ENCODE data around the gene NEK7.

NEK7 gene

GRCh38 chr1:198150369-198150768, 6.4 kb upstream of the NEK7 start:
- no peak for DNase-seq

GRCh38 chr1:198151688-198152087, 5.1 kb upstream of the NEK7 start:
- DNase-seq = no peak

DNA sequence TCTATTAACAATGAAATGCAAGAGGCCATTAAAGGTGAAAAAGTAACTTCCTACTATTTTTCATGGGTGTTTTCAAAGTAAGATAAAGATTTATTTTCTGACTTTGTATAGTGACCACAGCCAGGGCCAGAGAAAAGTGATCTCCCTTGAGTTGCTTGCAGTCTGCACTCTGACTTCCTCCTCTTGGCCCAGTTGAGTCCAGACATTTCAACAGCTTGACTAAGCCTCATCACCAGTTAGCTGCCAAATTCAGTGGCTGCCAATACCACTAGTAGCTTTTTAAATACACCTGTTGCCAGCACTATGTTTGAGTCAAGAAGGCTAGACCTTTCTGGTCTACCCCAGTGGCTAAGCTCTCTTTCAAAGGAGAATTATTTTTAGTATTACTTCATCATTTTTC, 3.7 kb upstream of the NEK7 start:
- no peak for DNase-seq

GRCh38 chr1:198153804-198154203, 3.0 kb upstream of the NEK7 start:
- DNase-seq = no peak

DNA sequence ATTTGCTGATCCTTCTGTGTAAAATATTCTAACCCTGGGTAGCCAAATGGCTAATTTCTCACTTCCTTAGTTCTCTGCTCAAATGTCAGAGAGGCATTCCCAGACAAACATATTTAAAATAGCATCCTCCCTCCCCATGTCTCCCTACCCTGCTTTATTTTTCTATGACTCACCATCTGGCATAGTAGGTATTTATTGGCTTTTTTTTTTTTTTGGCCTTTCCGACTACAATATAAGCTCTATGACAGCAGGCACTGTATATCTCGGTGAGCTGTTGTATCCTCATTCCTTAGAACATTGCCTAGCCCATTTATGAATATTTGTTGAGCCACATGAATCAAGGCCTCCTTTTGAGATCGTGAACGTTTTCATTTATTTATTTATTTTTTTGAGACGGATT, 1.5 kb upstream of the NEK7 start:
- DNase-seq = no peak

DNA sequence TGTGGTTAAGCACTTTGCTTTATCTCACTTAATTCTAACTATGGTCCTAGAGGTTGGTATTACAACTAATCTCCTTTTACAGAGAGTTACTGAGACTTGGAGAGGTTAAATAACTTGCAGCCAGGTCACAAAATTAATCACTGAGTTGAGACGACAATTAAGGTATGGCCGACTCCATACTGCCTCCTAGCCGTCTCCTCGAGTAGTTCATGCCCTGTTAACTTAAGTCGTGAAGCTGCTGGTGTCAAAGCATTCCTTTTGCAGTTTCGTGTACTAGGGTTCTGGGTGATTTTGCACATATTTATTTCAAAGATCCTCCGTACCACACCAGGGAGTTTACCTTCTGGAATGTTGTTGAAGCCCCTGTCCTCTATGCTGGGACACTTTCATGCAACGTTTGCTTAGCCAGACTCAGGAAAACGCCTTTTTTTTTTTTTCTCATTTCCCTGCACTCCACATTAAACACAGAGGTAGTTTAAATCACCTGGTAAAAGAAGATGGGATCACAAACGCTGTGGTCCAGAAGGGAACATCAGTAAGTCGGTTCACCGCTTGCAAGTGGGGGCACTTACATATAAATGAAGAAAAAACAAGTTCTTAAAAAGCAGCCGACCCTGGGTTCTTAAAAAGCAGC, 570 bp upstream of the NEK7 start:
- peak; percentile 69 for DNase-seq

DNA sequence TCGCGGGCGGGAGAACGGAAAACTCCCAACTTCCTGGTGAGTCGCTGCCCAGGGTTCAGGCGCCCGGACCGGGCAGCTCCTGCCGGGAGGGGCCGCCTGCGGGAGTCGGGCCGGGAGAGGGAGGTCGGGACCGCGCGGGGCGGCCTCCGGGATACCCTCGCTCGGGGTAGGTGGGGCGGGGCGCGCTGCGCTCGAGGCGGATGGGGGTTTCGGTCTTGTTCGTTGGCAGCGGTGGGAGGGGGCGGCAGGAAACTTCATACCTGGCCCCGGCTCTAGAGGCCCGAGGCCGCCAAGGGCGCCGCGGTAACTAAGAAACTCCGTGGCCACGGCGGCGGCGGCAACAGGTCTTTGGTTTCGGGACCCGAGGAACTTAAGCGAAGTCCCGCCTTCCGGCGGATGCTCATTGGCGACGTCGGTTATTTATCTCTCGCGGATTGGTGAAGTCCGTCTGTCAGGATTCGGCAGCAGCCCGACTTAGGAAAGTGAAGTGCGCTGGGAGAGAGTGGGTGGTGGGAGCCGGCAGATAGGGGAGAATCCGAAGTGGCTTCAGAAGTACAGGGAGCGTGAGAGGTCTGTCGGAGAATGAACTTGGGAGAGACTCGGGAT, 546 bp downstream of the NEK7 start:
- DNase-seq = peak; percentile 75

DNA sequence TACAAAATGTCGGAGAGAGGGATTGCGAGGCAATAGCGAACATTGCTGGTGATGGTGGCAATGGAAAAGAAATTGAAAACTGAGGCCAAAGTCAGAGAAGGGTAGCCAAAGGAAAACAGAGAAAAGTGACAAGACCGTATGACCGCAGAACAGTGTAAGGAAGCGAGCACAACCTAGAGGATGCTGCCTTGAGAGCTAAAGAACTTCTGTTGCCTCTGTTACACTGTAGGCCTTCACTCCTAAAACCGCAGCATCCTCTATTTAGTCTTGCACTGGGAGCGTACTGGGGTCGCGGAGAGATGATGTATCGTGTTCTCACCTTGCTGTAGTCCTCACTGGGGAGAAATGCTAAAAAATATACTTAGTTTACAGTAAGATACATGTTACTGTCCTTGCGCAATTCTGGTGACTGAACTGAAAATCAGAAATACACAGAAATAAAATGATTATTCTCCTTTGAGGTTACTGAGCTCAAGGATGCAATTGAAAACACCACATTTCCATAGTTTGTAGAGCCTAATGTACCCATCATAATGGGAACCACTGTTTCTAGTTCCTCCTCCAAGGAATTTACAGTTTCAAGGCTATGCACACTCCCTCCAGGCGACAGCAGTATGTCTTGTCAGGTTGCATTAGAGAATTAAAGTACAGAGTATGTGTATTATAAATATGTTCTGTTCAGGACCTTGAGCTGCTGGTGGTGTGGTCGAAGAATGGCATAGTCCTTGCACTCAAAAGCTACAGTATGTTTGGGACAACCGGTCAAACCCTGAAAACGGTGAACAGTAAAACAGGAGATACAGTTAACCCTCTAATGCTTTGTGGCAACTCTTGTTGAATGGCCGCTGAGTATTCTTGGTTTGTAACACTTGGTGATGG, 1.3 kb downstream of the NEK7 start:
- DNase-seq = no peak

DNA sequence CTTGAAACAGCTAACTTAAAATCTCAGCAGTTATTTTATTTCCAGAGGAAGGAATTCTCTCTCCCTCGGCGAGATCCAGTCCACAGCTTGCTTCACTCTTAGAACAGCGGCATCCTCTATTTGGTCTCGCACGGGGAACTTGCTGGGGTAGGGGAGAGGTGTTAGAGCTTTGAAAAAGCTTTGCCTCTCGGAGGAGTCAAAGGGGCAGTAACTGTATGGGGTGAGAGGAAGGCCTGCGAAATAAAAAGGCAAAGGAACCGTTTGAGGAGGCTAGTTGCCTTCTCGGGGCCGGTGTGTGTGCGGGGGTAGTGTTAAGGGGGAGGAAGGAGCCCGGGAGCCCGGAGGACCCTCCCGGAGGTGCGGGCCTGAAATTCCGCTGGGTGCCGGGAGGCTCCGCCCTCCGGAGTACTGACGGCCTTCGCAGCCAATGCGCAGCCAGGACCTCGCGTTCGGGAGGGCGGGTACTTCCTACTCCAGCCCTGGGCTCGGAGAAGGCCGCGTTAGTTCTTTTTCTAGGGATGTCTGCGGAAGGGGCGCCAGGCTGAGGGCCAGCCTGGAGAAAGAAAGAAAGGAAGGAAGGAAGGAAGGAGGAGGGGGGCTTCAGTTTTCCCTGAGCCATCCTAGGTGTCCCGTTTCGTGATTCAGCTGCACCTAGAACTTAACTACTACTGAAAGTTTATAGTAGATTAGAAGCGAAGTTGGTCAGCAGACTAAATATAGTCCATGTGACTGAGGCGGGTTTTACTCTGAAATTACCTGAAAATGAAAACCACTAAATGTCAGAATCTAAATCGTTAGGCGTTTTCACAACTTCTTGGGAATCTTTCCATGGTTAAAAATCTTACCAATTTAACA, 2.2 kb downstream of the NEK7 start:
- peak; percentile 81 for DNase-seq

GRCh38 chr1:198160222-198160621, 3.4 kb downstream of the NEK7 start:
- no peak for DNase-seq

DNA sequence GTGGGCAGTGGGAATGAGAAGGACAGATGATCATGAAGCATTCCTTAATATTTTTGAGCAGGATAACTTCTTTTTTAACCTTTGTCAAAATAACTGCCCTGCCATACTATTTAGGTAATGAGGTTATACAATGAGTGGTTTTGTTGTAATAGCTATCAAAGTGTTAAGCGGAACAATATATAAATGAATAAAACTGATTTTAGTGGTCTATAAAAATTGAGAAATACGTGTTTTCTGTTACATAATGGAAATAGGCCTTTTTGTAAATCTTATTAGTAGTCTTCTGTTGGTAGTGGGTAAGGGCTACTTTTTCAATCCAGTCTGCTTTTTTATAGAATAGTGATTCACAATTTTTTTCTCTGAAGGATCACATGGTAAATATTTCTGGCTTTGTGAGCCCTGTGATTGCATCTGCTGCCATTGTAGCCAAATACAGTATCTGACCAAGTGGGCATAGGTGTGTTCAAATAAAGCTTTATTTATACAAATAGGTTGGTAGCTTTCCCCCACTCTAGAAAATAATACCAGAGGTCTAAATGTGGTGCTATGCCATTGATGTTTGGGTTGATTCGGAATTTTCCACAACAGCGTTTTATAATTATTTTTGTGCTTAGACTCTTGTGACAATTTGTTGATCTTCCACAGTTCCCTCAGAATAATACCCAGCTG, 4.3 kb downstream of the NEK7 start:
- no peak for DNase-seq

DNA sequence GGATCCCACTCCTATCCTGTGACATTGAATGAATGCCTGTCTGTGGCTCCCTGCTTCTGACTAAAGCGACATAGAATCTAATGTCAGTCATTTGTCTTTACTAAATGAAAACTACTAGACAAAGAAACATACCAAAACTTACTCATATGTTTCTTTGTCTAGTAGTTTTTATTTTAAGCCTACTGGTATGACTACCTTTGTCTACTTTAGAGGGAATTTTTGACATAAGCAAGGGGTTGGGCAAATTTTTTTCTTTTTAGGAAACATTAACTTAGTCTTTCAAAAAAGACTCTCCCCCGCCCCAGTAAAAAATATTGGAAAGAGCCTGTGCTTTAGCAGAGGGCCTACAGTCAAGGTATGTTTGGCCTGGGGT, 4.9 kb downstream of the NEK7 start:
- DNase-seq = no peak

GRCh38 chr1:198162091-198162767, 5.4 kb downstream of the NEK7 start:
- DNase-seq = no peak

GRCh38 chr1:198165927-198166647, 9.3 kb downstream of the NEK7 start:
- DNase-seq = no peak

- no peak for DNase-seq
Observed at GRCh38 chr1:198166900-198167299, 10.1 kb downstream of the NEK7 start.

DNA sequence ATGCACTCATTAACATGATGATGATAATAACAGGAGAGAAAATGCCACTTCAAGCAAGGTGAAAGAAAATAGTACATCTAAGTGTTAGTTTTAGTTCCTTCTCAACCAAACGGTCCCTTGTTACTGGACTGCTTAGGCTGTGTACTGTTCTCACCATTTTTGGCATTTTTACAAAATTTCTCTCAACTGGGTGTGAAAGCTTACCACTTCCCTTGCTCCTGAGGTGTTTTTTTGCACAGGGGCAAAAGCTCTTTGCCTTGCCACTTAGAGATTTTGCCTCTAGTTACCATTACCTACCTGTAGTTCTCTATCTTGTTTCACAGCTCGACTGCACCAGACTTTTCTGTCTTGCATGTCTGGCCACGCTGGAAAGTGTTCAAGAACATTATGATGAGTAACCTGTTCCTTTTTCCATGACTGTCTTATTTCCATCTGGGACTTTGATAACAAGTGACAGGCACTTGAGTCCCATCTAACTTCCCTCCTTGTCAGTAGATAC, 10.7 kb downstream of the NEK7 start:
- peak; percentile 28 for DNase-seq

GRCh38 chr1:198168227-198168626, 11.4 kb downstream of the NEK7 start:
- DNase-seq = no peak

- DNase-seq = no peak
Observed at GRCh38 chr1:198169672-198170071, 12.9 kb downstream of the NEK7 start.

GRCh38 chr1:198171667-198172540, 15.1 kb downstream of the NEK7 start:
- DNase-seq = no peak

GRCh38 chr1:198173832-198174231, 17.0 kb downstream of the NEK7 start:
- no peak for DNase-seq

All from activated CD4-positive, alpha-beta T cell treated with anti-CD3 and anti-CD28 coated beads, Interleukin-2, amount 50 U/mL, for 1 hour (primary cell).